Lower leg skin (tissue), 4 donors: ENCODE measurements around the gene PSMA7. TPM values are rescaled to one million over a fixed set of nuclear protein-coding genes. Genes with fewer than 3 reads are reported as not detected.

ENCODE experiments used
- DNase-seq, 2 donors: peaks; one replicate each; pipeline ENCODE4 v3.0.0-alpha.2; 2019; ENCODE audit warnings: low spot score in 2 of 2
- H3K4me3 ChIP-seq: fragments of 200-600 bp; sonication (generic); 2 replicates; pipeline ENCODE4 v1.5.1; 2017; ENCODE audit warnings: mild to moderate bottlenecking, low read depth; ENCODE audit not compliant: poor library complexity, severe bottlenecking
- POLR2A ChIP-seq, 2 donors: fragments of 450-650 bp; IDR thresholded peaks; one replicate each; pipeline ENCODE4 v1.6.1; 2016 to 2017; ENCODE audit warnings: antibody characterized with exemption in 2 of 2, mild to moderate bottlenecking in 1 of 2, moderate library complexity in 1 of 2
- WGBS, 2 donors: methylation state at CpG; one replicate each; pipeline ENCODE4 v1.1.5; 2018; 5-methylcytosine and 5-hydroxymethylcytosine counted together
- intact Hi-C: fragments of 100-400 bp; cut with DNase I; formaldehyde crosslinking; loops from one replicate; pipeline ENCODE4 v1.15.0; 2023; ENCODE audit warnings: low total_unique reads
- total RNA-seq, 4 donors: library from RNA; depleted of rRNA; stranded (reverse); fragments of >200 nt; gene quantifications; one replicate each; pipeline ENCODE4 v1.1.0, GENCODE V29; 2016
- TF ChIP-seq, protein P1 (sequence below), 3 donors: fragments of 450-650 bp; IDR thresholded peaks; one replicate each; pipeline ENCODE4 v1.5.1; 2016; ENCODE audit warnings: antibody characterized with exemption in 3 of 3, mild to moderate bottlenecking in 3 of 3, moderate library complexity in 2 of 3

PSMA7 gene
- total RNA-seq, 4 donors from 2014 or later: 200 to 240 (median 225) TPM

DNA sequence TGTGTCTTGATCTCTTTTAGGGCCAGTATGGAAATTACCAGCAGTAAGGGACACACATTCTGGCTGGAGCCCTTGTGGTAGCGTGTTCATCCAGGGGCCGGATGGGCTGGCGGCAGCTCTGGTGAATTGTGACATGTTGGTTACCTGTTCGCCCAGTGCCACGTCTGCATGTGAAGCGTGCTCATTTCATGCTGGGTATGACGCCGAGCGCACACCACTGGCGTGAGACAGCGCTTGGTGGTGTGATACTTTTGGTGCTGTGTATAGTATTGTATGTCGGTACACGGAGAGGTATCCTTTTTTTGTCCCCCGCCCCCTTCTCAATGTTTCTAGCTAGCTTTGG lies 35.9 kb upstream of the PSMA7 start:
- intact Hi-C loops: no loop called here
- TF ChIP-seq POLR2A (IDR thresholded peaks at IDR 0.05): no peak
- TF ChIP-seq, protein P1, sequence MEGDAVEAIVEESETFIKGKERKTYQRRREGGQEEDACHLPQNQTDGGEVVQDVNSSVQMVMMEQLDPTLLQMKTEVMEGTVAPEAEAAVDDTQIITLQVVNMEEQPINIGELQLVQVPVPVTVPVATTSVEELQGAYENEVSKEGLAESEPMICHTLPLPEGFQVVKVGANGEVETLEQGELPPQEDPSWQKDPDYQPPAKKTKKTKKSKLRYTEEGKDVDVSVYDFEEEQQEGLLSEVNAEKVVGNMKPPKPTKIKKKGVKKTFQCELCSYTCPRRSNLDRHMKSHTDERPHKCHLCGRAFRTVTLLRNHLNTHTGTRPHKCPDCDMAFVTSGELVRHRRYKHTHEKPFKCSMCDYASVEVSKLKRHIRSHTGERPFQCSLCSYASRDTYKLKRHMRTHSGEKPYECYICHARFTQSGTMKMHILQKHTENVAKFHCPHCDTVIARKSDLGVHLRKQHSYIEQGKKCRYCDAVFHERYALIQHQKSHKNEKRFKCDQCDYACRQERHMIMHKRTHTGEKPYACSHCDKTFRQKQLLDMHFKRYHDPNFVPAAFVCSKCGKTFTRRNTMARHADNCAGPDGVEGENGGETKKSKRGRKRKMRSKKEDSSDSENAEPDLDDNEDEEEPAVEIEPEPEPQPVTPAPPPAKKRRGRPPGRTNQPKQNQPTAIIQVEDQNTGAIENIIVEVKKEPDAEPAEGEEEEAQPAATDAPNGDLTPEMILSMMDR (IDR thresholded peaks at IDR 0.05): no peak
- H3K4me3 ChIP-seq: no peak overlapping the region
- DNase-seq: no peak
- 95 to 96% methylated on average over 14 of the region's 14 CpGs for WGBS, 2 donors

DNA sequence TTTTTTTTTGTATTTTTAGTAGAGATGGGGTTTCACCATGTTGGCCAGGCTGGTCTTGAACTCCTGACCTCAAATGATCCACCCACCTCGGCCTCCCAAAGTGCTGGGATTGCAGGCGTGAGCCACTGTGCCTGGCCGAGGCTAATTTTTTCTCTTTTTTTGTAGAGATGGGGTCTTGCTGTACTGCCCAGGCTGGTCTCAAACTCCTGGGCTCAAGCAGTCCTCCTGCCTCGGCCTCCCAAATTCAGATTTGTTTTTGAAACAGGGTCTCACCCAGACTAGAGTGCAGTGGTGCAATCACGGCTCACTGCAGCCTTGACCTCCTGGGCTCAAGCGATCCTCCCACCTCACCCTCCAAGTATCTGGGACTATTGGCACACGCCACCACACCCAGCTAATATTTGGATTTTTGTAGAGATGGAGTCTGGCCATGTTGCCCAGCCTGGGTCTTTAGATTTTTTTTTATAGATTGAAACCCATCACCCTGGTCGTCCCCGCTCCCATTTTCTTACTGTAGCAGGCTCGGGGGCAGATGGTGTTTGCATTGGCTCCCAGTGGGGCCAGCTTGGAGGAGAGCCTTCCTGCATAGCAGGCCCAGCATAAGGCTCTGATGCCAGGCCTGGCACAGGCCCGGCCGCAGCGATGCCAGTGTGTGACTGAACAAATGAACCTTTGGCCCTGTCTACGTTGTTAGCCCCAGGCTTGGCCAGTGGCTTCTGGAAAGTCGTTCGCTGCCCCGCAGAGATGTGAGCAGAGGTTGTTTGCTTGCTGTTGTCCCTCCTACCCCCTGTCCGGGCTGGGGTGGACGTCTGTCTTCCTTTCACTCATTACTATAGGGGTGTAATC lies 35.3 kb upstream of the PSMA7 start:
- intact Hi-C loops: no loop called here
- DNase-seq: no peak
- 91 to 95% methylated on average over 19 of the region's 19 CpGs for WGBS, 2 donors
- no peak overlapping the region for H3K4me3 ChIP-seq
- no peak for TF ChIP-seq POLR2A (IDR thresholded peaks at IDR 0.05)
- TF ChIP-seq, protein P1 (IDR thresholded peaks at IDR 0.05): no peak

DNA sequence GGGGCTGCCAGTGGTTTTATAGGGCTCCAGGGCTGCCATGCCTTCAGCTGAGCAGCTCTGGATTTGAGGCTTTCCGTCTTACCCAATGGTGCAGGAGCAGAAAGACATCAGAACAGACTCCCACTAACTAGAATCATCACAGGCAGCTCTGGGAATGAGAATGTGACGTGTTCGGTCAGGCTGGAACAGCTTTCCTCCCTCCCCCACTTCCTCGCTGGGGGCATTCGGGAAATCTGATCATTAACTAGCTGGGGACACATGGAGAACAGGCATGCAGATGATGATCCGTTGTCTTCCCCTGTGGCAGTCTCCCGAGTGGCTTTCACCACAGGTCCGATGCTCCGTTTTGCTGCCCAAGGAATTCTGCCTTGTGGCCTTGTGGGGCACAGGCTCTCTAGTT lies 34.1 kb upstream of the PSMA7 start:
- WGBS, 2 donors: 71 to 83% methylated on average over 9 of the region's 9 CpGs
- DNase-seq: no peak
- no peak overlapping the region for H3K4me3 ChIP-seq
- TF ChIP-seq, protein P1 (IDR thresholded peaks at IDR 0.05): no peak
- TF ChIP-seq POLR2A (IDR thresholded peaks at IDR 0.05): no peak
- intact Hi-C loops: no loop called here

DNA sequence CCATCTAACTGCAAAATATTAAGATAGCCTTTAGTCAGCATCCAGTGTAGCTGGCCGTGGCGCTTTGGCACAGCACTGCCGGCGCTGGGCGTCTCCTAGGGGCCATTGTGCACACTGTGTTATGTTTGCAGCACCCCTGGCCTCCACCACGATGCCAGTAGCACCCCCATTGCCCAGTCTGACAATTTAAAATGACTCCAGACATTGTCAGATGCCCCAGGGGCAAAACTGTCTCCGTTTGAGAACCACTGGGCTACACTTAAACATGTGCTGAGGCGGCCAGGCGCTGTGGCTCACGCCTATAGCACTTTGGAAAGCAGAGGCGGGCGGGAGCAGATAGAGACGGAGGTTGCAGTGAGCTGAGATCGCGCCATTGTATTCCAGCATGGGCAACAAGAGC lies 33.7 kb upstream of the PSMA7 start:
- 79 to 80% methylated on average over 15 of the region's 15 CpGs for WGBS, 2 donors

DNA sequence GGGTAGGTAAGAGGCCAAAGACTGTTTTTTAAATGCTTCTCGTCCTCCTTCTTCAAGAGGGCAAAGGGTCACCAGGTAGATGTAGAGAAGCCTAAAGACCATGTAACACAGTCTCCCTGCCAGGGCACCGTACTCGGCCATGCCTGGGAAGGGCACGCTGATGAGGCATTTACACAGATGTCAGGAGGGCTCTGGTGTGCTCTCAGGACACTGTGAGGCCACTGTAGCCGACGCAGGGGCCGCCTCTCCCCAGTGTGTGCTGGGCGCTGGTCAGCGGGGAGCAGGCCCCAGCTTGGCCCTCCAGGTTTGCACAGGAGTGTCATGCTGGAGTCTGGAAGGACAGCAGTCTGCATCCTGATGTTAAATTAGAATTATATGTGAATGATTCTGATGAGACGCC lies 32.5 kb upstream of the PSMA7 start:
- no peak for DNase-seq
- WGBS, 2 donors: 93 to 98% methylated on average over 10 of the region's 10 CpGs
- no peak overlapping the region for H3K4me3 ChIP-seq
- intact Hi-C loops: no loop called here
- no peak for TF ChIP-seq POLR2A (IDR thresholded peaks at IDR 0.05)
- TF ChIP-seq, protein P1 (IDR thresholded peaks at IDR 0.05): no peak

More for the DNA sequence above, 33.7 kb upstream of the PSMA7 start:
- no peak for DNase-seq
- H3K4me3 ChIP-seq: no peak overlapping the region
- TF ChIP-seq POLR2A (IDR thresholded peaks at IDR 0.05): no peak
- TF ChIP-seq, protein P1 (IDR thresholded peaks at IDR 0.05): no peak
- intact Hi-C loops: no loop called here
